HEK293T (cell line): Measurements from ENCODE around the gene KCMF1.

Source experiments
- CTCF ChIA-PET: fragments of 350-600 bp; formaldehyde crosslinking; extraction: SDS; loops from one replicate; lab custom pipeline; 2021; ENCODE audit warnings: antibody characterized with exemption, inconsistent platforms; lab: Yijun Ruan, JAX
- POLR2A ChIA-PET: fragments of 350-600 bp; formaldehyde crosslinking; extraction: SDS; loops from one replicate; lab custom pipeline; 2020; ENCODE audit warnings: antibody characterized with exemption, inconsistent platforms; lab: Yijun Ruan, JAX
- DNase-seq: peaks from one replicate; pipeline ENCODE4 v3.0.0; 2012; ENCODE audit warnings: mixed read lengths; ENCODE audit errors: extremely low spot score
- ARNT ChIP-seq: fragments of 450-650 bp; IDR thresholded peaks from 2 replicates; pipeline ENCODE4 v1.6.1; 2017; ENCODE audit warnings: mild to moderate bottlenecking
- BHLHE40 ChIP-seq: fragments of 450-650 bp; IDR thresholded peaks from 2 replicates; pipeline ENCODE4 v1.6.1; 2016; ENCODE audit warnings: mild to moderate bottlenecking, moderate library complexity, borderline replicate concordance
- CTBP1 ChIP-seq: fragments of 450-650 bp; IDR thresholded peaks from 2 replicates; pipeline ENCODE4 v1.6.1; 2016; ENCODE audit warnings: borderline replicate concordance
- ELF4 ChIP-seq: fragments of 450-650 bp; IDR thresholded peaks from 2 replicates; pipeline ENCODE4 v1.6.1; 2017; ENCODE audit warnings: antibody characterized with exemption
- FOXA1 ChIP-seq: fragments of 450-650 bp; IDR thresholded peaks from 2 replicates; pipeline ENCODE4 v1.6.1; 2016; ENCODE audit warnings: mild to moderate bottlenecking
- FOXK2 ChIP-seq: fragments of 450-650 bp; IDR thresholded peaks from 2 replicates; pipeline ENCODE4 v1.6.1; 2016; ENCODE audit warnings: mild to moderate bottlenecking
- FOXM1 ChIP-seq: fragments of 450-650 bp; IDR thresholded peaks from 2 replicates; pipeline ENCODE4 v1.6.1; 2017; ENCODE audit warnings: mild to moderate bottlenecking, borderline replicate concordance
- HDGF ChIP-seq: fragments of 450-650 bp; IDR thresholded peaks from 2 replicates; pipeline ENCODE4 v1.6.1; 2017; ENCODE audit warnings: antibody characterized with exemption, borderline replicate concordance
- L3MBTL2 ChIP-seq: fragments of 450-650 bp; conservative IDR thresholded peaks from 2 replicates; pipeline ENCODE4 v1.6.1; 2016; ENCODE audit warnings: mild to moderate bottlenecking
- LEF1 ChIP-seq: fragments of 450-650 bp; IDR thresholded peaks from 2 replicates; pipeline ENCODE4 v1.6.1; 2017; ENCODE audit warnings: mild to moderate bottlenecking, borderline replicate concordance
- NFRKB ChIP-seq: fragments of 450-650 bp; IDR thresholded peaks from 2 replicates; pipeline ENCODE4 v1.6.1; 2016; ENCODE audit warnings: mild to moderate bottlenecking, moderate library complexity
- SP1 ChIP-seq: fragments of 450-650 bp; IDR thresholded peaks from 2 replicates; pipeline ENCODE4 v1.6.1; 2017
- SUZ12 ChIP-seq: fragments of 450-650 bp; IDR thresholded peaks from 2 replicates; pipeline ENCODE4 v1.6.1; 2016; ENCODE audit warnings: mild to moderate bottlenecking
- TARDBP ChIP-seq: fragments of 450-650 bp; IDR thresholded peaks from 2 replicates; pipeline ENCODE4 v1.6.1; 2016
- ZNF384 ChIP-seq: fragments of 450-650 bp; IDR thresholded peaks from 2 replicates; pipeline ENCODE4 v1.6.1; 2016
- TF ChIP-seq, protein P1 (sequence below): fragments of 450-650 bp; IDR thresholded peaks from 2 replicates; pipeline ENCODE4 v1.6.1; 2016

The KCMF1 gene

DNA sequence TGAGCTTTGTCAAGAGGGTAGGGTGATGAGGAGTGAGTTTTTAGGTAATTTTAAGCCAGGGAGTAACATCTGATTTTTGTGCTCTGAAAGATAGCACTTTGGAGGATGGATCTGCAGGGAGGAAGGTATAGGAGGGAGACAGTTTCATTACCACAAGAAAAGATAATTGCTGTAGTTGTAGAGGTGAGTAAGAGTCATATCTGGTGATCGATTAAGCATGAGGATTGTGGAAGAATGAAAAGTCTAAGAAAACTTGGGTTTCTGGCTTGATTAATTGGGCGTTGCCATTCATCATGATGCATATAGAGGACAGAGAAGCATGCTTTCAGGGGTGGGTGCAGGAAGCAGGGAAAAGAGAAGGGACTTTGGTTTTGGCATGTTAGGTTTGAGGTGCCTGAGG, 18.5 kb downstream of the KCMF1 start:
- no peak for DNase-seq

DNA sequence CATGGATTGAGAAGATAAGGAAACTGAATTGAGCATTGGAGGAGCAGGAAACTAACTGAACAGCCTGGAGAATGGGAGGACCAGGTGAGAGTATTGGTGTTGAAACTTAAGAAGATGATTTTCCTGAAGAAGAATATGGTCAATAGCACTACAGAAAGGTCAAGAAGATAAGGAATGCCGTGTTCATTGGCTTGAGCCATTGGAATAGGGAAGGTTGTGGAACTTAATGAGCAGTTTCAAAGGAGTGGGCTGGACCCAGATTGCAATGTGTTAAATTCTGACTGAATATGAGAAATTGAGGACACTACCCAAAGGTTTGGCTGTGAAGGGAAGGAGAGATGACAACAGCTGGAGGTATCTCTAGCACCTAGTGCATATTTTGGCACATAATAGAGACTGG, 19.0 kb downstream of the KCMF1 start:
- POLR2A ChIA-PET: no interaction called here
- CTCF ChIA-PET: no interaction called here

More for the DNA sequence above, 18.5 kb downstream of the KCMF1 start:
- TF ChIP-seq HDGF (no peak), SP1 (no peak), NFRKB (no peak), L3MBTL2 (no peak)
- TF ChIP-seq, protein P1, sequence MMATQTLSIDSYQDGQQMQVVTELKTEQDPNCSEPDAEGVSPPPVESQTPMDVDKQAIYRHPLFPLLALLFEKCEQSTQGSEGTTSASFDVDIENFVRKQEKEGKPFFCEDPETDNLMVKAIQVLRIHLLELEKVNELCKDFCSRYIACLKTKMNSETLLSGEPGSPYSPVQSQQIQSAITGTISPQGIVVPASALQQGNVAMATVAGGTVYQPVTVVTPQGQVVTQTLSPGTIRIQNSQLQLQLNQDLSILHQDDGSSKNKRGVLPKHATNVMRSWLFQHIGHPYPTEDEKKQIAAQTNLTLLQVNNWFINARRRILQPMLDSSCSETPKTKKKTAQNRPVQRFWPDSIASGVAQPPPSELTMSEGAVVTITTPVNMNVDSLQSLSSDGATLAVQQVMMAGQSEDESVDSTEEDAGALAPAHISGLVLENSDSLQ: no peak
- ChIA-PET CTCF (no interaction called here), POLR2A (no interaction called here)

DNA sequence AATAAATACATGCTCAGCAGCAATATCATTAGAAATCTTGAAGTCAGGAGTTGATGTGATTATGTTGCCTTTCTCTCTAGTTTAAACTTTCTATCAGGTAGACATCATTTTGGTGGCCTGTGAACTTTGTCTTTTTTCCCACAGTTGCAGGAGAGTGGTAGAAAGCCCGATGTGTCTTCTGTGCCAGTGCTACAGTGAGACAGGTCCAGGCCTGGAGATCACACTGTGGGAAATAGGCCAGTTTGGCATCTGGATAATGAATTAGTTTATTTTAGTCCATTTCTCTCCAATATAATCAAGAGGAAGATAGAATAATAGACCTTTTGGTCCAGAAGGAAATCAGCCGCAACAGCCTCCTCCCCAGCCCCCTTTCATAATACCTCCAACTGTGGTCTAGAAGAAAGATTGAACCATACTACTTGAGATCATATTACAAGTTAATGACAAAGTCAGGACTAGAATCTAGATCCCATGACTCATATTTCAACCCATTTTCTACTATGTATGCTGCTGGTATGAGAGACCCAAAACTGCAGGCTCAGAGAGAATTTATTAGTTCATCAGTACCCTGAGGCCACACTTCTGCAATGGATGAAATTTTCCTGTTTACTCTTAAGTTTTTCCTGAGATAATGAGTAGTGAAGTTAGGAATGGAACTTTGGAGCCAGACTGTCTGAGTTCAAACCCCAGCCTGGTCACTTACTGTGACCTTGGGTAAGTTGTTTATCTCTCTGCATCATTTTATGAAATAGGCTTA, 20.6 kb downstream of the KCMF1 start:
- no peak for TF ChIP-seq TARDBP
- TF ChIP-seq ELF4: no peak
- no peak for TF ChIP-seq FOXM1
- TF ChIP-seq L3MBTL2: no peak
- TF ChIP-seq BHLHE40: no peak
- TF ChIP-seq ARNT: no peak
- DNase-seq: no peak
- POLR2A ChIA-PET: no interaction called here
- CTCF ChIA-PET: interaction anchor here (0.6 kb wide), 1 partner anchor 11 kb away, joined by 3 read pairs; no protein-coding TSS in a partner anchor

More for the DNA sequence above, 19.0 kb downstream of the KCMF1 start:
- DNase-seq: no peak
- no peak for TF ChIP-seq L3MBTL2
- TF ChIP-seq BHLHE40: no peak
- TF ChIP-seq ARNT: no peak
- no peak for TF ChIP-seq ZNF384
- TF ChIP-seq SP1: no peak
- TF ChIP-seq ELF4: no peak
- no peak for TF ChIP-seq SUZ12
- TF ChIP-seq, protein P1: no peak
- no peak for TF ChIP-seq HDGF
- TF ChIP-seq TARDBP: no peak
- no peak for TF ChIP-seq NFRKB
- TF ChIP-seq FOXM1: no peak
- no peak for TF ChIP-seq LEF1
- no peak for TF ChIP-seq CTBP1
- no peak for TF ChIP-seq FOXK2
- no peak for TF ChIP-seq FOXA1

DNA sequence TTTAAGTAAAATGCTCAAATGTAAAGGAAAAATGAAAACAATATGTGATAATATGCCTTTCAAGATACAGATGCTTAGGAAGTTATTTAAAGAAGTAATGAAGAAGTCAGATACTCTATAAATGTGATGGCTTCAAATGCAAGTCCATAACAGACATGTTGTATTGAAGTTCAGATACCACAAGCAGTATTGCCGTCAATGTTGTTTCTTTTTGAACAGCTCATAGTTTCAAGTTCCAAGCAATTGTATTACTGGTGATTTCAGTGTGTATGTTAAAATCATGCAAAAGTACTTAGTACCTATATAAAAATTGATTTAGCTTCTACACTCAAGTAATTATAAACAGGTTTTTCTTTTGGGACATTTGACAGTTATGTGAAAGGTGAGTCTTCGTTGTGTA, 24.9 kb downstream of the KCMF1 start:
- no peak for TF ChIP-seq LEF1
- no peak for TF ChIP-seq FOXK2
- no peak for TF ChIP-seq L3MBTL2
- TF ChIP-seq ZNF384: no peak
- no peak for TF ChIP-seq SP1
- no peak for TF ChIP-seq HDGF
- TF ChIP-seq FOXM1: no peak
- TF ChIP-seq CTBP1: no peak
- no peak for TF ChIP-seq NFRKB
- TF ChIP-seq SUZ12: no peak
- TF ChIP-seq ELF4: no peak
- TF ChIP-seq ARNT: no peak
- TF ChIP-seq FOXA1: no peak
- ChIA-PET CTCF (no interaction called here), POLR2A (no interaction called here)
- no peak for DNase-seq

DNA sequence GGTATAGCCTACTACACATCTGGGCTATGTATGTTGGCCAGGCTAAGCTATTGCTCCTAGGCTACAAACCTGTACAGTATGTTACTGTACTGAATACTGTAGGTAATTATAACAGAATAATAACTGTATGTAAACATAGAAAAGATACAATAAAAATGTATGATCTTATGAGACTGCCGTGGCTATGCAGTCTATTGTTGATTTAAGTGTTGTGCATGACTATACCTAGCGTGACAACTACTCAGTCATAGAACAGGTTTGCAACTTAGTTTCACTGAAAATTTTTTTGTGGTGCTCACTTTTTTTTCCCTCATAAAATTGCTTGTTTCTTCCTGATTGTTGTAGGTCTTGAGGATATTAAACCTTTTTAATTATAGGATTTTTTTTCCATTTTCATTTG, 25.9 kb downstream of the KCMF1 start:
- ChIA-PET POLR2A (no interaction called here), CTCF (no interaction called here)
- no peak for DNase-seq
- TF ChIP-seq HDGF: no peak
- no peak for TF ChIP-seq TARDBP
- no peak for TF ChIP-seq FOXM1
- TF ChIP-seq SP1: no peak
- no peak for TF ChIP-seq SUZ12
- no peak for TF ChIP-seq BHLHE40
- no peak for TF ChIP-seq FOXA1
- no peak for TF ChIP-seq FOXK2
- TF ChIP-seq ARNT: no peak
- TF ChIP-seq L3MBTL2: no peak
- TF ChIP-seq ELF4: no peak
- TF ChIP-seq ZNF384: no peak
- TF ChIP-seq, protein P1: no peak
- TF ChIP-seq CTBP1: no peak
- no peak for TF ChIP-seq NFRKB
- no peak for TF ChIP-seq LEF1

DNA sequence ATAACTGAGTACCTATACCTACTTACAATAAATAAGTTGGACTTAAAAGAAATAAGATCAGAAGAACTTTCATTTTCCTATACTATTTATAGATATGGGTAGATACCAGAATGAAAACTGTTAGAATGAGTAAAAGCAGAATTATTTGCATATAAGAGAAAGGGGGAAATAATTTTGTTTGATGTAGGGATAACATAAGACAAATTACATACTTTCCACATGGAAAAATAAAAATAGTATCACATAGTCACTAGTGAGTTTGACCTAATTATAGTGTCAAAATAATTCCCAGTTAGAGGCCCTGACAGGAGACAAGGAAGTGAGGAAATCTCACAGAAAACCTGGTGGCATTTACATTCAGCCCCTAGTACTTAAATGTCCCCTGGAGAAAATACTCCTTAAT, 28.6 kb downstream of the KCMF1 start:
- POLR2A ChIA-PET: no interaction called here
- TF ChIP-seq SUZ12: no peak
- no peak for TF ChIP-seq LEF1
- no peak for TF ChIP-seq TARDBP
- no peak for TF ChIP-seq FOXK2
- TF ChIP-seq ARNT: no peak
- TF ChIP-seq FOXM1: no peak
- TF ChIP-seq BHLHE40: no peak
- no peak for TF ChIP-seq ELF4
- TF ChIP-seq, protein P1: no peak
- no peak for TF ChIP-seq HDGF
- no peak for TF ChIP-seq SP1
- no peak for DNase-seq
- CTCF ChIA-PET: interaction anchor here (0.7 kb wide), 1 partner anchor 18 kb away, joined by 3 read pairs; no protein-coding TSS in a partner anchor
